B cell (primary cell): Measurements from ENCODE around the gene PLAAT4. TPM values are rescaled to one million over a fixed set of nuclear protein-coding genes. Genes with fewer than 3 reads are reported as not detected.

ENCODE experiments used
- ATAC-seq: fragments of 200-7000 bp; cut with Tn5 transposase; one replicate; pipeline ENCODE4 v1.10.0; 2021; ENCODE audit warnings: low read depth, mild to moderate bottlenecking, moderate number of reproducible peaks, moderate library complexity
- CTCF ChIA-PET: fragments of 350-600 bp; sonication (Branson Sonifier 250); formaldehyde crosslinking; loops from one replicate; lab custom pipeline; 2021; ENCODE audit warnings: antibody characterized with exemption, inconsistent platforms; lab: Charles Lee
- POLR2A ChIA-PET: fragments of 350-600 bp; sonication (Branson Sonifier 250); formaldehyde crosslinking; loops from one replicate; lab custom pipeline; 2021; ENCODE audit warnings: antibody characterized with exemption; lab: Charles Lee
- DNase-seq: peaks from one replicate; pipeline ENCODE4 v3.0.0; 2013
- H2AFZ ChIP-seq: 2 replicates; pipeline ENCODE4 v1.6.1; 2012; ENCODE audit warnings: mild to moderate bottlenecking, low read depth, low read length; ENCODE audit not compliant: insufficient read depth, poor library complexity, severe bottlenecking
- H3K27ac ChIP-seq, 2 donors: 1 replicate in 1 of 2; 2 replicates in 1 of 2; pipeline ENCODE4 v1.5.1; 2012 to 2013; ENCODE audit warnings: low read length in 2 of 2, mild to moderate bottlenecking in 2 of 2, moderate library complexity in 1 of 2
- H3K27me3 ChIP-seq, 4 experiments: fragments of 200-600 bp in 1 of 4; sonication (generic) in 1 of 4; replicated peaks in 1 of 4; 1 replicate in 2 of 4; 2 replicates in 2 of 4; pipeline versions ENCODE4 v1.6.1 to v1.7.0; 2013 to 2016; ENCODE audit warnings: low read length in 3 of 4, mild to moderate bottlenecking in 2 of 4, mixed read lengths in 1 of 4, moderate library complexity in 1 of 4; ENCODE audit not compliant: insufficient read depth in 4 of 4, control insufficient read depth in 3 of 4; ENCODE audit errors: control extremely low read depth in 1 of 4
- H3K36me3 ChIP-seq, 2 experiments: replicated peaks in 1 of 2; 1 replicate in 1 of 2; 2 replicates in 1 of 2; pipeline versions ENCODE4 v1.6.1 to v1.7.1; 2013; ENCODE audit warnings: low read length in 1 of 2; ENCODE audit not compliant: insufficient read depth in 2 of 2, control insufficient read depth in 1 of 2; ENCODE audit errors: control extremely low read depth in 1 of 2, extremely low read depth in 1 of 2
- H3K4me1 ChIP-seq, 2 donors: fragments of 200-600 bp in 1 of 2; sonication (generic) in 1 of 2; 1 replicate in 1 of 2; 2 replicates in 1 of 2; pipeline versions ENCODE4 v1.5.1 to v1.6.1; 2013 to 2017; ENCODE audit warnings: low read length in 2 of 2; ENCODE audit not compliant: control insufficient read depth in 2 of 2, insufficient read depth in 2 of 2
- H3K4me2 ChIP-seq: replicated peaks from 2 replicates; pipeline ENCODE3; 2012; ENCODE audit warnings: mild to moderate bottlenecking, low read depth, low read length; ENCODE audit not compliant: poor library complexity, severe bottlenecking
- H3K4me3 ChIP-seq, 5 experiments: fragments of 200-600 bp in 1 of 5; sonication (generic) in 1 of 5; 1 replicate in 3 of 5; 2 replicates in 2 of 5; pipeline versions ENCODE4 v1.5.1 to v1.7.0; 2011 to 2016; ENCODE audit warnings: low read length in 4 of 5, mild to moderate bottlenecking in 4 of 5, low read depth in 2 of 5, control low read depth in 1 of 5, moderate library complexity in 1 of 5; ENCODE audit not compliant: insufficient read depth in 1 of 5; ENCODE audit errors: control extremely low read depth in 1 of 5, extremely low read depth in 1 of 5
- H3K79me2 ChIP-seq: fragments of 200-600 bp; sonication (generic); one replicate; pipeline ENCODE4 v1.6.0; 2016; ENCODE audit warnings: low read length; ENCODE audit not compliant: control insufficient read depth, insufficient read depth
- H3K9ac ChIP-seq: fragments of 200-600 bp; sonication (generic); 2 replicates; pipeline ENCODE4 v1.6.1; 2017; ENCODE audit warnings: mild to moderate bottlenecking, low read length, moderate library complexity
- H3K9me3 ChIP-seq, 3 donors: one replicate each; pipeline versions ENCODE4 v1.6.1 to v1.7.1; 2013; ENCODE audit warnings: low read length in 2 of 3; ENCODE audit not compliant: control insufficient read depth in 2 of 3, insufficient read depth in 1 of 3; ENCODE audit errors: control extremely low read depth in 1 of 3
- H4K20me1 ChIP-seq: 2 replicates; pipeline ENCODE4 v1.6.0; 2012; ENCODE audit warnings: mild to moderate bottlenecking, low read length; ENCODE audit not compliant: insufficient read depth, control insufficient read depth, poor library complexity, severe bottlenecking
- H3K27ac Mint-ChIP-seq: one replicate; pipeline ENCODE4 v1.8.0; 2021; ENCODE audit warnings: mixed read lengths
- H3K27me3 Mint-ChIP-seq: one replicate; pipeline ENCODE4 v1.8.0; 2021; ENCODE audit warnings: mixed read lengths
- H3K4me1 Mint-ChIP-seq: one replicate; pipeline ENCODE4 v1.8.0; 2021; ENCODE audit warnings: mixed read lengths
- H3K4me3 Mint-ChIP-seq: one replicate; pipeline ENCODE4 v1.8.0; 2021; ENCODE audit warnings: mixed read lengths
- H3K9me3 Mint-ChIP-seq: one replicate; pipeline ENCODE4 v1.8.0; 2022; ENCODE audit warnings: mixed read lengths; ENCODE audit not compliant: insufficient read depth
- CTCF ChIP-seq: fragments of 200-600 bp; IDR thresholded peaks from one replicate; pipeline ENCODE4 v1.8.0; 2022; ENCODE audit warnings: antibody characterized with exemption, mild to moderate bottlenecking
- EZH2 ChIP-seq: IDR thresholded peaks from 2 replicates; pipeline ENCODE4 v1.6.1; 2012; ENCODE audit warnings: borderline replicate concordance, low read depth, mild to moderate bottlenecking, moderate library complexity, low read length; ENCODE audit not compliant: insufficient read depth, poor library complexity, severe bottlenecking
- WGBS: methylation state at CpG from one replicate; pipeline ENCODE4 v1.1.5; 2013; ENCODE audit warnings: missing lambda C conversion rate; ENCODE audit not compliant: insufficient coverage; 5-methylcytosine and 5-hydroxymethylcytosine counted together
- intact Hi-C: fragments of 100-400 bp; cut with micrococcal nuclease; formaldehyde crosslinking; loops from one replicate; pipeline ENCODE4 v1.10.0; 2022
- polyA plus RNA-seq: library from polyadenylated mRNA; depleted of rRNA; stranded (reverse); fragments of >200 nt; gene quantifications from 2 replicates; pipeline ENCODE4 v1.2.3, GENCODE V29; 2012
- total RNA-seq, 2 donors: library from RNA; stranded (reverse); fragments of 120-200 nt in 1 of 2; gene quantifications; 1 replicate in 1 of 2; 2 replicates in 1 of 2; pipeline versions ENCODE4 v1.2.3 to v1.2.4, GENCODE V29; 2013 to 2022

Gene PLAAT4
- total and polyA plus RNA-seq, 2 donors (not counting 1 experiment from before 2014, with no cell fraction given), result 13.1 to 35.0 TPM

DNA sequence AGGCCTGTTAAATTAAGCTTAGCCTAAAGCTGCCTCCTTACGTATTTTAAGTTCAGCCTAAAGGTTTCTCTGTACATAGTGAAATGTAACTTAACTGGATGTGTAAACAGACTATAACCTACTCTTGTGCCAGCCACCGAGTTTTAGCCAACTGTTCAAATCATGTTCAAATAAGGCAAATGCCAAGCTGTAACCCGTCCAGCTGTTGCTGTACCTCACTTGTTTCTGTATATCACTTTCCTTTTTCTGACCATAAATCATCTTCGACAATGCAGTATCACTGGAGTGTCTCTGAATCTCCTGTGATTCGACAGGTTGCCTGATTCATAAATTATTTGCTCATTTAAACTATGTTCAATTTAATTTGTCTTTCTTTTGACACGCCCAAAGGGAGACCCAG, 41.6 kb upstream of the PLAAT4 start:
- Mint-ChIP-seq H3K9me3 (peaks cover 5% of the 10 kb centered on the region), H3K4me1 (peaks cover 11% of the 10 kb centered on the region), H3K27ac (no peak overlapping the region), H3K4me3 (no peak overlapping the region), H3K27me3 (peaks cover 65% of the 10 kb centered on the region)
- Histone ChIP-seq H4K20me1 (no peaks in the 10 kb centered on the region), H3K27me3 (peaks cover 0 to 33% (median 23%) of the 10 kb centered on the region in 4 experiments), H3K9ac (no peak overlapping the region), H3K27ac (no peak overlapping the region), H3K9me3 (peaks cover 1 to 12% (median 5%) of the 10 kb centered on the region in 3 donors), H3K4me2 (no peak overlapping the region), H2AFZ (no peak overlapping the region), H3K4me1 (peaks cover 0 to 7% of the 10 kb centered on the region in 2 donors), H3K79me2 (no peaks in the 10 kb centered on the region), H3K4me3 (no peak overlapping the region), H3K36me3 (no peaks in the 10 kb centered on the region)
- intact Hi-C loops, result no loop called here
- ChIA-PET POLR2A (no interaction called here), CTCF (no interaction called here)
- no peak for DNase-seq
- TF ChIP-seq EZH2 (no peak), CTCF (no peak)
- 87% methylated on average over 3 of the region's 6 CpGs for WGBS
- ATAC-seq, result no peak

GRCh38 chr11:63499874-63500273, 36.7 kb upstream of the PLAAT4 start:
- Mint-ChIP-seq H3K27ac (no peak overlapping the region), H3K27me3 (peaks cover 34% of the 10 kb centered on the region), H3K4me3 (no peak overlapping the region), H3K4me1 (no peaks in the 10 kb centered on the region), H3K9me3 (peaks cover 9% of the 10 kb centered on the region)
- intact Hi-C loops, result no loop called here
- Histone ChIP-seq H3K4me3 (no peak overlapping the region), H3K27me3 (peaks cover 0 to 19% (median 3%) of the 10 kb centered on the region in 4 experiments), H3K27ac (no peak overlapping the region), H3K9me3 (peaks cover 1 to 17% (median 14%) of the 10 kb centered on the region in 3 donors), H3K36me3 (no peaks in the 10 kb centered on the region), H3K4me1 (no peaks in the 10 kb centered on the region), H2AFZ (no peak overlapping the region), H4K20me1 (no peaks in the 10 kb centered on the region), H3K9ac (no peak overlapping the region), H3K79me2 (no peaks in the 10 kb centered on the region), H3K4me2 (no peak overlapping the region)
- no peak for DNase-seq
- ChIA-PET POLR2A (no interaction called here), CTCF (no interaction called here)
- 70% methylated on average over 2 of the region's 4 CpGs for WGBS
- TF ChIP-seq CTCF, result no peak
- no peak for TF ChIP-seq EZH2
- ATAC-seq, result no peak
